ENCODE measurements around the gene ANXA2R. TPM values are rescaled to one million over a fixed set of nuclear protein-coding genes. Genes with fewer than 3 reads are reported as not detected.
"Not testable (repeated sequence)": the region's sequence is repeated elsewhere in the genome, so short reads cannot be mapped to it uniquely, and the experiment has no call there.

Gene ANXA2R
- total RNA-seq, 1 donor from 2014 or later = 2.9 TPM

GRCh38 chr5:43061352-43062075 lies 21.4 kb upstream of the ANXA2R start:
- DNase-seq (ENCODE audit: low spot score) = no peak

- not testable (repeated sequence) for DNase-seq (ENCODE audit: low spot score)
Measured at GRCh38 chr5:43060020-43060419, 19.9 kb upstream of the ANXA2R start.

GRCh38 chr5:43055098-43055497 lies 15.0 kb upstream of the ANXA2R start:
- DNase-seq (ENCODE audit: low spot score) = not testable (repeated sequence)

- no peak for DNase-seq (ENCODE audit: low spot score)
Measured at GRCh38 chr5:43051684-43052083, 11.6 kb upstream of the ANXA2R start.

- no peak for DNase-seq (ENCODE audit: low spot score)
Measured at GRCh38 chr5:43050384-43050783, 10.3 kb upstream of the ANXA2R start.

GRCh38 chr5:43049236-43049635 lies 9.1 kb upstream of the ANXA2R start:
- no peak for DNase-seq (ENCODE audit: low spot score)

- DNase-seq (ENCODE audit: low spot score) = no peak
Measured at GRCh38 chr5:43046474-43046873, 6.4 kb upstream of the ANXA2R start.

- no peak for DNase-seq (ENCODE audit: low spot score)
Measured at GRCh38 chr5:43045236-43045635, 5.1 kb upstream of the ANXA2R start.

- DNase-seq (ENCODE audit: low spot score) = no peak
Measured at GRCh38 chr5:43044181-43044914, 4.2 kb upstream of the ANXA2R start.

- no peak for DNase-seq (ENCODE audit: low spot score)
Measured at GRCh38 chr5:43043400-43043756, 3.3 kb upstream of the ANXA2R start.

- peak; percentile 82 for DNase-seq (ENCODE audit: low spot score)
Measured at GRCh38 chr5:43042626-43043399, 2.7 kb upstream of the ANXA2R start.

GRCh38 chr5:43042176-43042625 lies 2.1 kb upstream of the ANXA2R start:
- peak; percentile 77 for DNase-seq (ENCODE audit: low spot score)

GRCh38 chr5:43041669-43042175 lies 1.6 kb upstream of the ANXA2R start:
- peak; percentile 71 for DNase-seq (ENCODE audit: low spot score)

GRCh38 chr5:43041110-43041668 lies 1.1 kb upstream of the ANXA2R start:
- DNase-seq (ENCODE audit: low spot score) = no peak

- DNase-seq (ENCODE audit: low spot score) = peak; percentile 43
Measured at GRCh38 chr5:43039471-43040286, 440 bp downstream of the ANXA2R start.

- no peak for DNase-seq (ENCODE audit: low spot score)
Measured at GRCh38 chr5:43039152-43039470, 1.0 kb downstream of the ANXA2R start.

GRCh38 chr5:43038496-43038989 lies 1.6 kb downstream of the ANXA2R start:
- DNase-seq (ENCODE audit: low spot score) = no peak

- peak; percentile 54 for DNase-seq (ENCODE audit: low spot score)
Measured at GRCh38 chr5:43037636-43038495, 2.3 kb downstream of the ANXA2R start.

GRCh38 chr5:43036856-43037635 lies 3.1 kb downstream of the ANXA2R start:
- no peak for DNase-seq (ENCODE audit: low spot score)
